Muscle of leg (tissue), 11 donors: ENCODE measurements around the gene TMEM8B. TPM values are rescaled to one million over a fixed set of nuclear protein-coding genes. Genes with fewer than 3 reads are reported as not detected.
A peak's percentile ranks its signal among the peaks of the same experiment; 100 is the strongest.

Experiments used
- DNase-seq: peaks from one replicate; pipeline ENCODE4 v3.0.0; 2013
- H3K27ac ChIP-seq: one replicate; pipeline ENCODE4 v1.5.1; 2013; ENCODE audit warnings: mild to moderate bottlenecking, low read length, control low read depth
- H3K27me3 ChIP-seq: one replicate; pipeline ENCODE4 v1.6.1; 2013; ENCODE audit warnings: low read length; ENCODE audit not compliant: control insufficient read depth, insufficient read depth
- H3K36me3 ChIP-seq: one replicate; pipeline ENCODE4 v1.6.1; 2013; ENCODE audit warnings: low read length; ENCODE audit not compliant: control insufficient read depth, insufficient read depth
- H3K4me1 ChIP-seq: one replicate; pipeline ENCODE4 v1.6.1; 2013; ENCODE audit warnings: low read length; ENCODE audit not compliant: control insufficient read depth, insufficient read depth
- H3K4me3 ChIP-seq: one replicate; pipeline ENCODE4 v1.5.1; 2013; ENCODE audit warnings: low read length, control low read depth
- H3K9me3 ChIP-seq: replicated peaks from 2 replicates; pipeline ENCODE4 v1.6.1; 2013; ENCODE audit warnings: low read depth, low read length; ENCODE audit not compliant: control insufficient read depth
- WGBS: methylation state at CpG from one replicate; pipeline ENCODE4 v1.1.5; 2013; ENCODE audit warnings: missing lambda C conversion rate; ENCODE audit not compliant: insufficient coverage; 5-methylcytosine and 5-hydroxymethylcytosine counted together
- polyA plus RNA-seq, 8 donors: library from polyadenylated mRNA; unstranded; fragments of 120-200 nt; gene quantifications; one replicate each; pipeline versions ENCODE4 v1.2.1 to v1.2.3, GENCODE V29; 2013; ENCODE audit warnings: inconsistent platforms in 1 of 8, low replicate concordance in 1 of 8; ENCODE audit not compliant: insufficient read length in 8 of 8, insufficient read depth in 1 of 8
- total RNA-seq: library from RNA; stranded (reverse); fragments of 120-200 nt; gene quantifications from one replicate; pipeline ENCODE4 v1.2.4, GENCODE V29; 2013

TMEM8B gene
- total and polyA plus RNA-seq, 9 donors: 5.1 to 22.3 (median 17.9) TPM

DNA sequence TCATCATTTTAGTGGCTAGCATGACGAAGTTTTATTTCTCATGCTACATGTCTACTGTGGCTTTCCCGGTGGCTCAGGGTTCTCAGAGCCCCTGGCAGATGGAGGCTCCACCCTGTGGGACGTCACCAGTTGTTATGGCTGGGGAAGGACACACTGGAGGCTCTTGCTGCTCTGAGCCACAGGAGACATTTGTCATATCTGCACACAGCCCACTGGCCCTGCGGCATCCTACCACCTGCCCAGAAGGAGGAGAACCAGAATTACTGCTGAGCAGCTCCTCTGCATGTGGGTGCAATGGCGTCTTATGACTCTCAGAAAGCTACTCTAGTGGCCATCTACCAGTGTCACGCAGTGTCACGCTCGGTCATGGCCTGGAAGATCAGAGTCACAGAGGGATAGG lies 34.6 kb downstream of the TMEM8B start:
- H3K27ac ChIP-seq: no peak overlapping the region
- peaks cover 12% of the 10 kb centered on the region for H3K4me1 ChIP-seq
- no peaks in the 10 kb centered on the region for H3K36me3 ChIP-seq
- DNase-seq: no peak
- 72% methylated on average over 6 of the region's 8 CpGs for WGBS
- no peak overlapping the region for H3K4me3 ChIP-seq
- peaks cover 46% of the 10 kb centered on the region for H3K27me3 ChIP-seq
- H3K9me3 ChIP-seq: no peaks in the 10 kb centered on the region

DNA sequence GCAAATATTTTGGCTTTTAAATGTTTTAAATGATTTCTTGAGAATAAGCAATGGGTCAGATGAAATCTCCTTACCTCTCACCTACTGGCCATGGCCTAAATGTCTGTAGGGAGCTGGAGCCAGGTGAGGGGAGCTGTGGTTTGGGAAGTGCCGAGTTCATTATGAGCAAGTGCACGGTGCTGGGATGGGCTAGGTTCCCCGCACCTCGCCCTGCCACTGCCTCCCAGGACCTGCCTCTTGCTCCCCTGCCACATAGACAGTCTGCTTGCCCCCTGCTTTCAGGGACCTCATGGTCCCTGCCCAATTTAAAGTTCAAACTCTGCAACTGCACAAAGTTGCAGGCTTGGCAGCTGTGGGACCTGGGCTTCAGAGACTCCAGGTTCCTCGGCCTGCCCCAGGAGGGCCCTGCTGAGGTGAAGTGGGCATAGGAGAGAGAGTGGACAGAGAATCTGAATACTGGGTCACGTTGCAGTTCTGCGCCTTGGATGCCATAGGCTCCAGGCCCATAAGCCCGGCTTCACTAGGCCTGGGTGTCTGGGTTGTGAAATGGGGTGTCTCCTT lies 35.7 kb downstream of the TMEM8B start:
- Histone ChIP-seq H3K9me3 (no peaks in the 10 kb centered on the region), H3K4me1 (peaks cover 8% of the 10 kb centered on the region), H3K27me3 (peaks cover 44% of the 10 kb centered on the region), H3K27ac (no peak overlapping the region), H3K36me3 (no peaks in the 10 kb centered on the region), H3K4me3 (no peak overlapping the region)
- DNase-seq: no peak
- 76% methylated on average over 7 of the region's 8 CpGs for WGBS

DNA sequence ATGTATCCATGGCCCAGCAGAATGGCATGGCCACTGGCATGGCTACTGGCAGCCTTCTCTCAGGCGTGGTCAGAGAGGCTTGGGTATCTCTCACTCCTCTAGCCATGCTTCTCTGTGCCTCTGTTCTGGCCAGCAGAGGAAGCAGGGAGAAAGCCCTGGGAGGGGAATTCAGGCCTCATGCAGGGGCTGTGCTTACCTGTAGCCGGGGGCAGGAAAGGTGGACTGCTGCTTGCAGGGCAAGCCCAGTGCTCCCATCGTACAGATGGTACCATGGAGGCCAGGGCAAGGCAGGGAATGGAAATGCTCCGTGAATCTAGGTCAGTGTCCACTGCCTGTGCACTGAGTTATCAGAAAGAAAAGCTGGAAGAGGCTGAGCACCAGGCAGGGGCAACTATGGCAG lies 38.5 kb downstream of the TMEM8B start:
- 90% methylated on average over 3 of the region's 4 CpGs for WGBS
- no peak for DNase-seq
- peaks cover 34% of the 10 kb centered on the region for H3K27me3 ChIP-seq
- no peaks in the 10 kb centered on the region for H3K36me3 ChIP-seq
- peaks cover 2% of the 10 kb centered on the region for H3K4me1 ChIP-seq
- no peak overlapping the region for H3K27ac ChIP-seq
- no peaks in the 10 kb centered on the region for H3K9me3 ChIP-seq
- H3K4me3 ChIP-seq: no peak overlapping the region

DNA sequence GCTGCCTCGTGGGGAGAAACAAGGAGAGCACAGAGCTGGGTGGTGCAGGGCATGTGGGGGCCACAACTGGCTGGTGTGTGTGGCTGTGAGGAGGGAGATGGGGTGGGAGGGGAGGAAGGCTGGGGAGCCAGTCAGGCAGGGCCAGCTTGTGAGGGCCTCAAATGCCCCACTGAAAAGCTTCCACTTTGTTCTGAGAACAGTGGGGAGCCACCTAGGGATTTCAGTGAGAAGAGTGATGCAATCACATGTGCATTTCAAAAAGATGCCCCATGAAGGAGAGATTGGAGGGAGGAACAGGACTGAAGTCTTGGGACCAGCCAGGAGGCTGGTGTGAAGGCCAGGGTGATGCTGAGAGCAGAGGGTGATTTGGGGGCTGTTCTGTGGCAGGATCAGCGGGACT lies 39.9 kb downstream of the TMEM8B start:
- Histone ChIP-seq H3K27me3 (peaks cover 25% of the 10 kb centered on the region), H3K9me3 (no peaks in the 10 kb centered on the region), H3K4me3 (no peak overlapping the region), H3K27ac (no peak overlapping the region), H3K36me3 (no peaks in the 10 kb centered on the region), H3K4me1 (no peaks in the 10 kb centered on the region)
- whole genome bisulfite sequencing: 75% methylated on average over 2 of the region's 2 CpGs
- no peak for DNase-seq

DNA sequence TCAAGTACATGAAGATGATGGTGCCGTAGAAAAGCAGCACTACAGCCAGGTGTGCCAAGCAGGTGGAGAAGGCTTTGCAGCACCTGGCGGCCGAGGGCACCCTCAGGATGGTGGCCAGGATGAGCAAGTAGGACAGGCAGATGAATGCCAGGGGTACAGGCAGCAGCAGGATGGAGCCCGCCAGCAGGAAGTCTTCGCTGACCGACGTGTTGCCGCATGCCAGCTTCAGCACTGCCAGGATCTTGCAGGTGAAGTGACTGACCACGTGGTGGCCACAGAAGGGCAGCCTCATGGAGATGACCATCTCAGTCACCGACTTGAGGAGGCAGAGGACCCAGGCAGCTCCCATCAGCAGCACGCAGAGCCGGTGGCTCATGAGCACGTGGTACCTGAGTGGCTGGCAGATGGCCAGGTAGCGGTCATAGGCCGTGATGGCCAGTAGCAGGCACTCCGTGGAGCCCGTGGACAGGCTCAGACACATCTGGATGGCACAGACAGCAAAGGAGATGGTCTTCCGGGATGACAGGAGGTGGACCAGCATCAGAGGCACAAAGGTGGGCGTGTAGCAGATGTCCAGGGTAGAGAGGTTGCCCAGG lies 40.7 kb downstream of the TMEM8B start:
- Histone ChIP-seq H3K27ac (no peak overlapping the region), H3K9me3 (no peaks in the 10 kb centered on the region), H3K36me3 (no peaks in the 10 kb centered on the region), H3K27me3 (peaks cover 21% of the 10 kb centered on the region), H3K4me3 (no peak overlapping the region), H3K4me1 (no peaks in the 10 kb centered on the region)
- 88% methylated on average over 19 of the region's 19 CpGs for whole genome bisulfite sequencing
- DNase-seq: no peak

DNA sequence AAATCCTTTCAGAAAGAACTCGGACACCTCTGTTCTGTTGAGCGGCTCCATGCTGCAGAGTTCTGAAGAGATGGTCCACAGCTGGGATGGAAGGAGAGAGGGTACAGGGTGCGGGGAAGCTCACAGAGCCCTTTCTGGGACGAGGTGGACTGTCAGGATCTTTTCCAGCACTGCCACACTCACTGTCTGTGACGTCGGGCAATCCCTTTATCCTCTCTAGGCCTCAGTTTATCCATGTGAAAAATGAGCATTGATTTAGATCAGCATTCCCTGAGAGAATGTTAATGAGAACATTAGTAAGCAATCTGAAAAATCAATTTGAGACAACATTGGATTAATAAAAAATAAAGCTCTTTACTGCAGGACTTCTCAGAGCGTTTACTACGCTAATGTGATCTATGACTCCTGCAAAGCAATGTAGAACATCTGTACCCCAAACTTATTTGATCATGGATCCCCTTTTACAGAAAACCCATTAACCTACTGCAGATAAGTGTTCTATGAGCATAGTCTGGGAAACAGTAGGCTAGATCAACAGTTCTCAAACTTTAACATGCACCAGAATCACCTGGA lies 41.4 kb downstream of the TMEM8B start, which contains the start of gene OR13J1:
TSS of gene OR13J1 (minus strand) at position 51 of the 573 bp plus-strand sequence. CDS start at position 51, 0 bp downstream.
- no peaks in the 10 kb centered on the region for H3K9me3 ChIP-seq
- no peak for DNase-seq
- H3K4me3 ChIP-seq: no peak within 1 kb of the TSS
- no peak within 1 kb of the TSS for H3K27ac ChIP-seq
- 73% methylated on average over 3 of the region's 8 CpGs for WGBS
- no peaks in the 10 kb centered on the region for H3K36me3 ChIP-seq
- H3K27me3 ChIP-seq: peaks cover 18% of the 10 kb centered on the region
- no peaks in the 10 kb centered on the region for H3K4me1 ChIP-seq

DNA sequence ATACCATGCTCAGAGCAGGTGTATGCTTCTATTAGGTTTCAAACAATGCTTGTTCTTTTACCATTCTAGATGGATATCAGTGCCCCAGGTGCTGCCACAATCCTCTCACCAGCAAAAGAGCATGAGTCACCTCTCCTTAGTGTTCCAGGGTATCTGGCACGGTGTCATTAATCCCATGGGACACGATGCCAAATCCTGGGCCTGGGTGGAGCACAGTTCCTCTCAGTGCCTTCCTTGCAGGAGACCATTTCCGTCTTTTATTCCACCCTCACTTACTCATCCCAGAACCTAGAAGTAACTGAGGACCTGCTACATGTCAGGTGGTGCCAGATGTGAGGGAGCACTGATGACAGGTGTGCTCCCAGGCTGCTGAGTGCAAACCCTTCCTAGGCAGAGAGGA lies 42.5 kb downstream of the TMEM8B start:
- H3K9me3 ChIP-seq: peaks cover 1% of the 10 kb centered on the region
- H3K27ac ChIP-seq: no peak overlapping the region
- 35% methylated on average over 2 of the region's 3 CpGs for WGBS
- no peak overlapping the region for H3K4me3 ChIP-seq
- H3K36me3 ChIP-seq: no peaks in the 10 kb centered on the region
- no peak for DNase-seq
- H3K27me3 ChIP-seq: peaks cover 18% of the 10 kb centered on the region
- no peaks in the 10 kb centered on the region for H3K4me1 ChIP-seq

DNA sequence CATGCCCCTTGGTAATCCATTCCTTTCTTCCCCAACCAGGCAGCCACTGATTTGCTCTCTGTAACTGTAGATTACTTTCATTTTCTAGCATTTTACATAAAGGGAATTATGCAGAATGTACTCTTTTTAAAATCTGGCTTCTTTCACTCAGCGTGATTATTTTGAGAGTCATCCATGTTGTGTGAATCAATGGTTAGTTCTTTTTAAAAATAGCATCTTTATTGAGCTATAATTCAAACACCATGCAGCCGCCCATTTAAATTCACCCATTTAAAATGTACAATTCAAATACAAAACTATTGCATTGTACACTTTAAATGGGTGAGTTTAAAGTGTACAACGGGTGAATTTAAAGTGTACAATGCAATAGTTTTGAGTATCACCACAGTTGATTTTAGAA lies 43.5 kb downstream of the TMEM8B start:
- DNase-seq: no peak
- no peak overlapping the region for H3K4me3 ChIP-seq
- no peak overlapping the region for H3K27ac ChIP-seq
- no peaks in the 10 kb centered on the region for H3K36me3 ChIP-seq
- no CpG with 5 or more reads among the region's 3 CpGs for WGBS
- peaks cover 6% of the 10 kb centered on the region for H3K9me3 ChIP-seq
- peaks cover 18% of the 10 kb centered on the region for H3K27me3 ChIP-seq
- no peaks in the 10 kb centered on the region for H3K4me1 ChIP-seq

DNA sequence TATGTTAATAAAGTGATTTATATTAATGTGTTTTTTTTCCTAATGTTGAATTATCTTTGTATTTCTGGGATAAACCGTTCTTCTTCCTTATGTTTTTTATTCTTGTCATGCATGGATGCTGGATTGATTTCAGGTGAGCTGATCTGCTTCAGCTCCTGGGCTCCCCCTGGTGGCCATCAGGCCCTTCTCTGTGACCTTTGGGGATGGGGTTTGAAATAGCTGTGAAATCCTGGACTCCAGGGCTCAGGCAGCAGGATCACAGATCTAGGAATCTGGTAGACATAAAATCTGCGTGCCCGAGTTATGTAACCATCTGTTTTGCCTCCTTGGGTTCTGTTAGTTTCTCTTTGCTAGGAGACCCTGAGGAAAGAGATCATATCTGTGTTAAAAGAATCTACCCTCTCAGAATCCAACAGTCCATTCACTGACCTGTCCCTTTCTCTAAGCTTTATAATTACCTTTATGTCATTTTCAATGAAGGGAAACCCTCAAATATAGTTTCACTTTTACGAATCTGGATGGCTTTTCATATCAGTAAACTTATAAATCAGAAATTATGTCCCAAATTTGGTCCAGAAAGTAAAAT lies 53.3 kb downstream of the TMEM8B start:
- no CpG with 5 or more reads among the region's 4 CpGs for WGBS
- H3K27me3 ChIP-seq: peaks cover 2% of the 10 kb centered on the region
- no peak overlapping the region for H3K4me3 ChIP-seq
- H3K27ac ChIP-seq: no peak overlapping the region
- no peaks in the 10 kb centered on the region for H3K4me1 ChIP-seq
- no peaks in the 10 kb centered on the region for H3K9me3 ChIP-seq
- no peaks in the 10 kb centered on the region for H3K36me3 ChIP-seq
- peak; percentile 90 for DNase-seq

DNA sequence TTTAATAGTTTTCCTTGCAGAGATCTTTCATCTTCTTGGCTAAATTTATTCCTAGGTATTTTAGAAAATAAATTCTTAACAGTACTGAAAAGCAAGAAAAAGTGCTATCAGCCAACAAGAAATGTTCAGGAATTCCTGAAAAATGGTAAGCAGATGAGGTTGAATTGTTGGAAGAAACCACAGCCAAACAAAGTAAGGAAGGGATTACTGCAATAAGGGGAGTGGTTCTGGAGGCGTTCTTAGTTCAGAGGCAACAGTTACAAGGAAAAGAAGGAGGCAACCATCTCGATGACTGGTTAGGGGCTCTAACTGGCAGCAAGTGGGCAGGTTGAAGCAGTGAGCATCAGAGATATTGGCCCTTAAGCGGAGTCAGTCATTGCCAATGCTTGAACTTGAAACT lies 54.0 kb downstream of the TMEM8B start:
- no peak for DNase-seq
- peaks cover 2% of the 10 kb centered on the region for H3K27me3 ChIP-seq
- H3K4me3 ChIP-seq: no peak overlapping the region
- no peak overlapping the region for H3K27ac ChIP-seq
- no peaks in the 10 kb centered on the region for H3K4me1 ChIP-seq
- H3K36me3 ChIP-seq: no peaks in the 10 kb centered on the region
- H3K9me3 ChIP-seq: no peaks in the 10 kb centered on the region
- 21% methylated on average over 2 of the region's 3 CpGs for WGBS
